DOHH2 (cell line): ENCODE measurements around the gene CEP112.

Source experiments
- EZH2phosphoT487 ChIP-seq: fragments of 200-600 bp; sonication (generic); IDR thresholded peaks from 2 replicates; pipeline ENCODE4 v1.6.1; 2017; ENCODE audit warnings: borderline replicate concordance, mild to moderate bottlenecking, antibody characterized with exemption, low read length, moderate library complexity, mixed read lengths
- TF ChIP-seq, protein P1 (sequence below): fragments of 200-600 bp; sonication (generic); IDR thresholded peaks from one replicate; pipeline ENCODE4 v1.5.1; 2014; ENCODE audit warnings: antibody characterized with exemption, mild to moderate bottlenecking, low read depth, low read length; ENCODE audit not compliant: poor library complexity, severe bottlenecking

DNA sequence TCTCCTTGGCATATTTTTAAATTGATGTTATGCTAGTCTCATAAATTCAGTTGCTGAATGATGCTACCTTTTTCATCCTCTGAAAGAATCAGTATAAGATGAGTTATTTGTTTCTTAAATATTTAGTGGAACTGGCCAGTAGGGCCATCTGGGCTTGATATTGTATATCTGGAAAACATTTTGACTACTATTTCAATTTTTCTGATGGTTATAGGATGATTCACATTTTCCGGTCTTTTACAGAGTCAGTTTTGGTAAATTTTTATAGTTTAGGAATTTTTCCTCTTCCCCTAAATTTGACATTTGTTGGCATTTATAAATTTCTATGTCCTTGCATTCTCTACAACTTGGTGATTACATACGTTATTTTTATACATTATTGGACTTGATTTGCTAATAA is 334.2 kb downstream of the CEP112 start:
- TF ChIP-seq EZH2phosphoT487 = no peak
- TF ChIP-seq, protein P1, sequence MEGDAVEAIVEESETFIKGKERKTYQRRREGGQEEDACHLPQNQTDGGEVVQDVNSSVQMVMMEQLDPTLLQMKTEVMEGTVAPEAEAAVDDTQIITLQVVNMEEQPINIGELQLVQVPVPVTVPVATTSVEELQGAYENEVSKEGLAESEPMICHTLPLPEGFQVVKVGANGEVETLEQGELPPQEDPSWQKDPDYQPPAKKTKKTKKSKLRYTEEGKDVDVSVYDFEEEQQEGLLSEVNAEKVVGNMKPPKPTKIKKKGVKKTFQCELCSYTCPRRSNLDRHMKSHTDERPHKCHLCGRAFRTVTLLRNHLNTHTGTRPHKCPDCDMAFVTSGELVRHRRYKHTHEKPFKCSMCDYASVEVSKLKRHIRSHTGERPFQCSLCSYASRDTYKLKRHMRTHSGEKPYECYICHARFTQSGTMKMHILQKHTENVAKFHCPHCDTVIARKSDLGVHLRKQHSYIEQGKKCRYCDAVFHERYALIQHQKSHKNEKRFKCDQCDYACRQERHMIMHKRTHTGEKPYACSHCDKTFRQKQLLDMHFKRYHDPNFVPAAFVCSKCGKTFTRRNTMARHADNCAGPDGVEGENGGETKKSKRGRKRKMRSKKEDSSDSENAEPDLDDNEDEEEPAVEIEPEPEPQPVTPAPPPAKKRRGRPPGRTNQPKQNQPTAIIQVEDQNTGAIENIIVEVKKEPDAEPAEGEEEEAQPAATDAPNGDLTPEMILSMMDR = no peak
